Measurements from ENCODE around the gene MTIF3. TPM values are rescaled to one million over a fixed set of nuclear protein-coding genes. Genes with fewer than 3 reads are reported as not detected.

The MTIF3 gene
- total and polyA plus RNA-seq, 8 donors: 20.5 to 139 (median 80.1) TPM

DNA sequence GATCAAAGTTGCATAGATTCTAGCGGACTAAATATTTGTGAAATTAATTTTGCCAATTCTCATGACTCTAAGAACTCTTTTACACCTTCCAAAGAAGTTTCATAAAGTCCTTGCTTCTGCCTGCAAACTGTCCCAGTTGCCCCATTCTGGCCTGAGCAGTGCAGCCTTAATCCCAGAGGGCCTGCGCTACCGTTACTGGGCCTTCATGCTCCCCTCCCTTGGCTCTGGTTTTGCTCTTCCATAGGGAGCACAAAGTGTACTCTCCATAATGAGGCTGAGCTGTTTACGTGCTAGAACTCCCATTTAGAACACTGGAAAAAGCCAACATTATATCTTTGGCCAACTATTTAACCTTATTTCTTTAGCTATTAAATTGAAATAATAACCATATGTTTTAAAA lies 2.1 kb downstream of the MTIF3 start:
- peak overlapping the region in 2 of 4 donors; percentile 61 to 79 for H3K4me3 ChIP-seq
- no peaks in the 10 kb centered on the region for H3K9me3 ChIP-seq
- no peaks in the 10 kb centered on the region for H3K27me3 ChIP-seq
- intact Hi-C loops (cut with DNase I; ENCODE audit: low total_unique reads): no loop called here
- peaks cover 13 to 55% (median 38%) of the 10 kb centered on the region in 4 donors for H3K4me1 ChIP-seq
- TF ChIP-seq POLR2AphosphoS5 (IDR thresholded peaks at IDR 0.05): no peak
- no peak for TF ChIP-seq POLR2A (IDR thresholded peaks at IDR 0.05)
- TF ChIP-seq EP300 (IDR thresholded peaks at IDR 0.05): no peak
- TF ChIP-seq, protein P1, sequence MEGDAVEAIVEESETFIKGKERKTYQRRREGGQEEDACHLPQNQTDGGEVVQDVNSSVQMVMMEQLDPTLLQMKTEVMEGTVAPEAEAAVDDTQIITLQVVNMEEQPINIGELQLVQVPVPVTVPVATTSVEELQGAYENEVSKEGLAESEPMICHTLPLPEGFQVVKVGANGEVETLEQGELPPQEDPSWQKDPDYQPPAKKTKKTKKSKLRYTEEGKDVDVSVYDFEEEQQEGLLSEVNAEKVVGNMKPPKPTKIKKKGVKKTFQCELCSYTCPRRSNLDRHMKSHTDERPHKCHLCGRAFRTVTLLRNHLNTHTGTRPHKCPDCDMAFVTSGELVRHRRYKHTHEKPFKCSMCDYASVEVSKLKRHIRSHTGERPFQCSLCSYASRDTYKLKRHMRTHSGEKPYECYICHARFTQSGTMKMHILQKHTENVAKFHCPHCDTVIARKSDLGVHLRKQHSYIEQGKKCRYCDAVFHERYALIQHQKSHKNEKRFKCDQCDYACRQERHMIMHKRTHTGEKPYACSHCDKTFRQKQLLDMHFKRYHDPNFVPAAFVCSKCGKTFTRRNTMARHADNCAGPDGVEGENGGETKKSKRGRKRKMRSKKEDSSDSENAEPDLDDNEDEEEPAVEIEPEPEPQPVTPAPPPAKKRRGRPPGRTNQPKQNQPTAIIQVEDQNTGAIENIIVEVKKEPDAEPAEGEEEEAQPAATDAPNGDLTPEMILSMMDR (IDR thresholded peaks at IDR 0.05): no peak
- peak overlapping the region; percentile 26 to 99 (median 98) for H3K27ac ChIP-seq
- no peak for DNase-seq
- peaks cover 0 to 14% (median 4%) of the 10 kb centered on the region in 4 donors for H3K36me3 ChIP-seq
- WGBS, 5 donors: 62 to 78% (median 69%) methylated on average over 4 of the region's 4 CpGs

DNA sequence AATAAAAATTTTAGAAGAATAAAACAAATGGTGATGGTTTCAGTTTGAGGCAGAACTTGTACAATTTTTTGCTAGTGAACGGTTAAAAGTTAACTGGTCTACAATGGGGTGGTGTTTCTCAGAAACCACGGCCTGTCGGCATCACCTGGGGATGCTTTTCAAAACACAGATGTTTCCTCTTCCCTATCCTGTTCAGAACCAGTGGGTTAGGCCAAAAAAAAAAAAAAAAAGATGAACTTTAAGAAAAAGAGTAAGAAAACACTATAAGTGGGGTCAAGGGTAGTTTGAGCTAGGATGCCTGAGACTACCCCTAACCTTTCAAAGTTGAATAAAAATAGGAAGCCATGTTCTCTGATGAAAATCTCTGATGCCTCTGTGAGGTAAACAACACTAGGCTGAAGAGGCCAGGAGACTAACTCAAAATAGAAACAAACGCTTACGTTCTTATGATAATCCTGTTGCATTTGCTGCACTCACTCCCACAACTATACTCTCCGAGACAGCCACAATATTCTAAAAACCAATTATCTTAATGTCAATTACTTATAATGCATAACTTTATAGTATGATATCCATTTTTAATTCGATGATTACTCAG lies 3.3 kb downstream of the MTIF3 start:
- 60 to 66% (median 65%) methylated on average over 7 of the region's 7 CpGs for WGBS, 5 donors
- TF ChIP-seq EP300 (IDR thresholded peaks at IDR 0.05): no peak
- no peak for TF ChIP-seq POLR2AphosphoS5 (IDR thresholded peaks at IDR 0.05)
- TF ChIP-seq, protein P1 (IDR thresholded peaks at IDR 0.05): no peak
- TF ChIP-seq POLR2A (IDR thresholded peaks at IDR 0.05): no peak
- no peaks in the 10 kb centered on the region for H3K27me3 ChIP-seq
- peaks cover 13 to 62% (median 40%) of the 10 kb centered on the region in 4 donors for H3K4me1 ChIP-seq
- no peaks in the 10 kb centered on the region for H3K9me3 ChIP-seq
- peaks cover 0 to 26% (median 13%) of the 10 kb centered on the region in 4 donors for H3K36me3 ChIP-seq
- DNase-seq: peak in 1 of 2 donors; percentile 52
- H3K27ac ChIP-seq: peak overlapping the region in 2 of 5 donors; percentile 7 to 98
- no peak overlapping the region for H3K4me3 ChIP-seq
- intact Hi-C loops (cut with DNase I; ENCODE audit: low total_unique reads): no loop called here

DNA sequence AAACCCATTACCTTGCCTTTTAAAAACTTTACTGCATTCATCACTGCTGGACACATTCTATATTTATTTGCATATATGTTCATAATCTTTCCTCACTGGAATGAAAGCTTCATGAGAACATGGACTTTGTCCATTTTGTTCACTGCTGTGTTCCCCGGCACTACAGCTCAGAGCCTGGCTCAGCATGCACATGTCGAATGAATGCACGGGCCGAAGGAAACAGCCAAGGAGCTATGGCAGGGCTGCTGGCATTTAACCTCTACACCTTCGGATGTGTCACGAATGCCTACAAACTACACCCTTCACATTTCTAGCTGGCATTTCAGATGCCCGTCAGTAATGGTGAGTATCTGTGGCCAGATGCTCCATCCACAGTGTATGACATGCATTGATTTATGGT lies 7.6 kb downstream of the MTIF3 start:
- no peak for TF ChIP-seq POLR2A (IDR thresholded peaks at IDR 0.05)
- WGBS, 5 donors: 83 to 96% (median 92%) methylated on average over 6 to 7 of the region's 7 CpGs
- intact Hi-C loops (cut with DNase I; ENCODE audit: low total_unique reads): no loop called here
- Histone ChIP-seq H3K4me3 (no peak overlapping the region), H3K27me3 (no peaks in the 10 kb centered on the region), H3K9me3 (no peaks in the 10 kb centered on the region), H3K27ac (no peak overlapping the region), H3K4me1 (peaks cover 0 to 40% (median 18%) of the 10 kb centered on the region in 4 donors), H3K36me3 (peaks cover 6 to 62% (median 53%) of the 10 kb centered on the region in 4 donors)
- no peak for DNase-seq

DNA sequence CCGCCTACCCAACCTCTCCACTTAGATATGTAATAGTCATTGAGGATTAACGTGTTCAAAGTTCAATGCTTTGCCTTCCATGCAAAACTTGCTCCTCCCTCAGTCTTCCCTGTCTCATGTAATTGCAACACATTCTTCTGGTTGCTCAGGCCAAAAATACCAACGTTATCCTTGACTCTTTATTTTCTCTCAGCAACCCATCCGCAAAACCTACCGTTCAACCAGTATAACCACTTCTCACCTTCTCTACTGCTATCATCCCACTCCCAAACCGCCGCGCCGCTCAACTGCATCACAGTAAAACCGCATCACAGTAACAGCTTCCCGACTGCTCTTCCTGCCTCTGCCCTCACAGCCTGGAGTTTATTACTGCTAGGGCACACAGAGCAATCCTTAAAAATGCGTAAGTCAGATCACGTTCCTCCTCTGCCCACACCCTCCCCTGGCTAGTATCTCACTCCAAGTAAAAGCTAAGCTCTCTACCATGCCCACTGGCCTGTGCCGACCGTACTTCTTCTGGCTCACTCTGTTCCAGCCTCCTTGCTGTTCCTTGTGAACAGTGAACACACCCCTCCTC lies 8.2 kb downstream of the MTIF3 start:
- Histone ChIP-seq H3K27me3 (no peaks in the 10 kb centered on the region), H3K27ac (no peak overlapping the region), H3K36me3 (peaks cover 7 to 64% (median 55%) of the 10 kb centered on the region in 4 donors), H3K4me3 (no peak overlapping the region), H3K9me3 (no peaks in the 10 kb centered on the region), H3K4me1 (peaks cover 0 to 34% (median 12%) of the 10 kb centered on the region in 4 donors)
- TF ChIP-seq, protein P1 (IDR thresholded peaks at IDR 0.05): no peak
- TF ChIP-seq POLR2AphosphoS5 (IDR thresholded peaks at IDR 0.05) (no peak), EP300 (IDR thresholded peaks at IDR 0.05) (no peak), POLR2A (IDR thresholded peaks at IDR 0.05) (no peak)
- no peak for DNase-seq
- intact Hi-C loops (cut with DNase I; ENCODE audit: low total_unique reads): no loop called here
- WGBS, 5 donors: 70 to 77% (median 73%) methylated on average over 15 of the region's 15 CpGs

DNA sequence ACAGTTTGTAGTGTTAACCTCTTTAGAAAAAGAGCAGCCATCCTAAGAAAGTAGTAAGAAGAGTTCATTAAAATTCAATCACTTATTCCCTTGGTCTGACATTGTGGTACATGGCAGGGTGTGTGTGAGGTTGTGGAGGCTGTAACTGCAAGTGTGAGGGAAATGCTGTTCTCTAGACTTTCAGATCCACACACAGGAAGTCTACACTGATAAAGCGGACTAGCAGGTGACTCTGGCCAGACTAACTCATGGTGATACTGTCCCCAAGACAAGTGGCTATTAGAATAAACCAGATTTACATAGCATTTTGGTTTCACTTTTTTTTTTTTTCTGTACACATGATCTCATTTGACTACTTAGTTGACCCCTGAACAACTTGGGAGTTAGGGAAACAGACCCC lies 10.0 kb downstream of the MTIF3 start:
- intact Hi-C loops (cut with DNase I; ENCODE audit: low total_unique reads): no loop called here
- DNase-seq: no peak
- Histone ChIP-seq H3K27me3 (no peaks in the 10 kb centered on the region), H3K4me1 (peaks cover 0 to 25% (median 5%) of the 10 kb centered on the region in 4 donors), H3K9me3 (no peaks in the 10 kb centered on the region), H3K27ac (no peak overlapping the region), H3K36me3 (peaks cover 19 to 82% (median 72%) of the 10 kb centered on the region in 4 donors), H3K4me3 (no peak overlapping the region)
- 64 to 89% (median 81%) methylated on average over 1 of the region's 1 CpG for WGBS, 5 donors
- no peak for TF ChIP-seq POLR2A (IDR thresholded peaks at IDR 0.05)
- TF ChIP-seq POLR2AphosphoS5 (IDR thresholded peaks at IDR 0.05): no peak
- no peak for TF ChIP-seq EP300 (IDR thresholded peaks at IDR 0.05)
- TF ChIP-seq, protein P1 (IDR thresholded peaks at IDR 0.05): no peak
